GM20000 (cell line): ENCODE data around the gene CNOT10.
"Not testable (repeated sequence)": the region's sequence is repeated elsewhere in the genome, so short reads cannot be mapped to it uniquely, and the experiment has no call there.

Experiments used
- DNase-seq: peaks from one replicate; pipeline ENCODE4 v3.0.0; 2012; ENCODE audit warnings: low spot score
- TF ChIP-seq, protein P1 (sequence below): IDR thresholded peaks from 2 replicates; pipeline ENCODE4 v1.5.1; 2012; ENCODE audit warnings: mild to moderate bottlenecking, control low read depth; ENCODE audit errors: extremely low read depth, missing control alignments

CNOT10 gene

DNA sequence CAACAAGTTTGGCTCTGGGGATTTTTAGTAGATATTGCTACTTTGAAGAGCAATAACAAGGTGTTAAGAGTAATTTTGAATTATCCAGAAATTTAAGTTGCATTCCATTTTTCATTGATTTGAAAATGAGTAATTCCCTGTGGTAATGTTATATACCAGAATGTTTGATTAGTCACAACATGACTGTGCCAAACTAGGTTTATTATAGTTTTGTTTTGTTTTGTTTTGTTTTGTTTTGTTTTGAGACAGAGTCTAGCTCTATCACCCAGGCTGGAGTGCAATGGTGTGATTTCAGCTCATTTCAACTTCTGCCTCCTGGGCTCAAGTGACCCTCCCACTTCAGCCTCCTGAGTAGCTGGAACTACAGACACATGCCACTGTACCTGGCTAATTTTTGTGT is 40.7 kb downstream of the CNOT10 start:
- TF ChIP-seq, protein P1, sequence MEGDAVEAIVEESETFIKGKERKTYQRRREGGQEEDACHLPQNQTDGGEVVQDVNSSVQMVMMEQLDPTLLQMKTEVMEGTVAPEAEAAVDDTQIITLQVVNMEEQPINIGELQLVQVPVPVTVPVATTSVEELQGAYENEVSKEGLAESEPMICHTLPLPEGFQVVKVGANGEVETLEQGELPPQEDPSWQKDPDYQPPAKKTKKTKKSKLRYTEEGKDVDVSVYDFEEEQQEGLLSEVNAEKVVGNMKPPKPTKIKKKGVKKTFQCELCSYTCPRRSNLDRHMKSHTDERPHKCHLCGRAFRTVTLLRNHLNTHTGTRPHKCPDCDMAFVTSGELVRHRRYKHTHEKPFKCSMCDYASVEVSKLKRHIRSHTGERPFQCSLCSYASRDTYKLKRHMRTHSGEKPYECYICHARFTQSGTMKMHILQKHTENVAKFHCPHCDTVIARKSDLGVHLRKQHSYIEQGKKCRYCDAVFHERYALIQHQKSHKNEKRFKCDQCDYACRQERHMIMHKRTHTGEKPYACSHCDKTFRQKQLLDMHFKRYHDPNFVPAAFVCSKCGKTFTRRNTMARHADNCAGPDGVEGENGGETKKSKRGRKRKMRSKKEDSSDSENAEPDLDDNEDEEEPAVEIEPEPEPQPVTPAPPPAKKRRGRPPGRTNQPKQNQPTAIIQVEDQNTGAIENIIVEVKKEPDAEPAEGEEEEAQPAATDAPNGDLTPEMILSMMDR, result no peak
- no peak for DNase-seq

DNA sequence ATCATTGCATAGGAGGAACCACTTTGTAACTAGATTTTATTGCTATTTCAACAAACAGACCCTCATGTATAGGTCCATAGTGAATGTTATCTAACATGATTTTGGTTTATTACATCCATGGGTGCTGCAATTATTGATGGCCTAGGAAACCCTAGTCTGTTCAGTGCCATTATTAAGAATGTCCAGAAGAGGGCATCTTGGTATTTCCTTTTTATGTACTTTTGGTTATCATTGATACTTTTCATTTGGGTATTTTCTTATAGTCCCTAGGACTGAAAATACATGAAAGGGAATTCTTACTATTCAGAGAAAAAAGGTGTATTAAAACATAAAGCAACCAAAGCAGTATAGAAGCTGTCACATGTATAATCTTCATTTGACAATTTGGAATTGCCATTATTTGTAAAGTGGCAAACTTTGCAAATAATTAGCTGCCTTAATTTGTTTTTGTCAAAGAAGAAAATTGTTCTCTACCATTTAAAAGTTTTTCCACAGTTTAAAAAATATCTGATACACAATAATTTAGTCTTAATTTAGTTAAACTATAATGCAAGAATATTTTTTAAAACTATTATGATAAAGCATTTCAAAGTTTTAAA is 48.7 kb downstream of the CNOT10 start:
- DNase-seq, result peak; percentile 35
- TF ChIP-seq, protein P1, result peak; percentile 13

DNA sequence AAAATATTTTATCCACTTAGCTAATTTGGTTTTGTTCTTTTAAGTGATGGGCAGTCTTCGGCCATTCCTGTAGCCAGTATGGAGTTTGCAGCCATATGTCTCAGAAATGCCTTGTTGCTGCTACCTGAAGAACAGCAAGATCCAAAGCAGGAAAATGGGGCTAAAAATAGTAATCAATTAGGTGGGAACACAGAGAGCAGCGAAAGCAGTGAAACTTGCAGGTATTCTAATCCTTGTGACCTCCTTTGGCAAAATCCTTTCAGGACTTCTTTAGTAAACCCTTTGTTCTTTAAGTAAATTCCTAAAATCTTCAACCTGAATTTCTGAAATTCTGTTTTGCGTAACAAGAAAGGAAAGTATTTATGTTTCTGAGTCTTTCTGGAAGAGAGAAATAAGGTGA is 49.8 kb downstream of the CNOT10 start:
- TF ChIP-seq, protein P1, result no peak
- no peak for DNase-seq

DNA sequence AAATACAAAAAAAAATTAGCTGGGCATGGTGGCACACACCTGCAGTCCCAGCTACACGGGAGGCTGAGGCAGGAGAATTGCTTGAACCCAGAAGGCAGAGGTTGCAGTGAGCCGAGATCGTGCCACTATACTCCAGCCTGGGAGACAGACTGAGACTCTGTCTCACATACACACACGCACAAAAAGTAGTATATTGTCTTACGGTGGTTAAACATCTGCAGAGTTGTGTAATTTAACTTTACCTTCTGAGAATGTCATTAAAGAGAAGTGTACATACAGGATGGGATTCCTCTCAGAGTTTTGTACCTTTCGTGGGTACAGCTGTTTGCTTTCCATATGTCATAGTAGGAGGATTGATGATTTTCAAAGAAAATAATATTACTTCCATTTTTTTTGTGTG is 58.5 kb downstream of the CNOT10 start:
- DNase-seq, result not testable (repeated sequence)

DNA sequence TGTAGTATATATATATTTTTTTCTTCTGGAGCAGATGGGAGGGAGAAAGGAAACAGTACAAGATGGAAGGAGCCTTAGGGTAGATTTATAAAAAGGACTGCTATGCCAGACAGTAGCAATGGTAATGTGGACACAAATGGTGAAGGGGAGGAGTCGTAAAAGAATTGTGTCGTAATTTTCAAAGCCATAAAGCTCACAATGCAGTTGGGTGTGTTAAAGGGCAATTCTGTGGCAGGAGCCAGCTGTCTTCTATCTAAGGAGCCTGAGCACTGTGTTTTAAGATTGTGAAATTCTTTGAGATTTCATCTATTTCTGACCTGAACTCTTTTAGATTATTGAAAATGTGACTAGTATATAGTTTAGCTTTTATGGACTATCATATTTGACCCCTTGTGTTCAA is 58.9 kb downstream of the CNOT10 start:
- TF ChIP-seq, protein P1, result no peak
- no peak for DNase-seq

DNA sequence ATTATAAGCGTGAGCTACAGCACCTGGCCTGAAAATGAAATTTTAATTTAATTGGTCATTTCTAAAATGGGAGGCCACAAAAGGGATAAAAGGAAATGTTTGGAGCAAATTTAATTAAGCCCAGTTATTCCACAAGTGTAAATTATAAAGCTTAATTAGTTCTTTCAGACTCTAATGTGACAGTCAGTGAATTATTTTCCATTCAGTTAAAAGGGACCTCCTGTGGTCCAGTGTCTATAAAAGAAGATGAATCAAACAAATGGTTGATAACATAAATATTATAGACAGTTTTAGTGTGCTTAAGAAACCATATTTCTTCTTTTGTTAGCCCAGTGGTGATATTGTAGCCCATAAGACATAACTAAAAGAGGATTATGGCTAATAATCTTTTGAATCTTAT is 66.4 kb downstream of the CNOT10 start:
- DNase-seq, result no peak
- TF ChIP-seq, protein P1, result no peak

GRCh38 chr3:32755761-32756160 is 70.8 kb downstream of the CNOT10 start:
- TF ChIP-seq, protein P1, result no peak
- no peak for DNase-seq

GRCh38 chr3:32757618-32758374 is 72.8 kb downstream of the CNOT10 start:
- TF ChIP-seq, protein P1, result no peak
- DNase-seq, result no peak
